Measurements from ENCODE around the gene CNKSR3. TPM values are rescaled to one million over a fixed set of nuclear protein-coding genes. Genes with fewer than 3 reads are reported as not detected.

The CNKSR3 gene
- total RNA-seq, 1 donor from 2014 or later = not detected

DNA sequence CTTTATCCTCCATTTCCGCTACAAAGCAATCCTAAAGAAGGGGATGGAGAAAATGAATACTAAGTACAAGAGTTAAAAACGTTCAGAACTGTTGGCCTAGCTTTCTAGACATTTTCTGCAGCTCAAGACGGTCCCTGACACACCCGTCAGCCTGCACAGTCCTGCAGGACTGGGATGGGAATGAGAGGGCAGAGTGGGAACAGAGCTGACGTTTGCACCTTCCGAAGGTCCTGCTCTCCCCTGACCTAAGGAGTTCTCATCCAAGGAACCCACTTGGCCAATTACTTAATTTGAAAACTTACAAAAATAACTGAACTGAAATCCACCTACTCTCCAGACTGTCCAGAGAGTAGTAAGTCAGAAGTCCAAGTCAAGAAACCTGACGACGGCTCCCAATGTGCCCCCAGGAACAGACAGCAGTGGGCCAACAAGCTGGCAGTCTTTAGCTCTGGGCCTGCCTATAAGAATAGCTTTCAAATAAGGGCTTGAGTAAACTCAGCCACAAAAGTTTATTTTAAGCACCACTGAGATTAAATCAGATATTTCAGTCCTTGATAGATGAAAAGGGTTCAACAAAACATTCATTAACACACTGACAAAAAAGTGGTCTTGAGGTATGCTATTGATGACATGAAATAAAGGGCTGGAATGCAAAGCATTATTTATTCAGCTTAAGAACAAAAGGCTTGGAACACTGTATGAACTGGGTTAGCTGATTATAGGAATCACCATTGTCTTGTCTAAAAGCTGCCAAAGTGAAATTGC is 76.8 kb downstream of the CNKSR3 start:
- Mint-ChIP-seq H3K9me3 (no peaks in the 10 kb centered on the region), H3K27ac (no peak overlapping the region), H3K36me3 (ENCODE audit: low read depth) (no peaks in the 10 kb centered on the region), H3K27me3 (peaks cover 3% of the 10 kb centered on the region), H3K4me3 (no peak overlapping the region), H3K4me1 (no peaks in the 10 kb centered on the region)
- no peak for DNase-seq
- intact Hi-C loops (cut with micrococcal nuclease) = no loop called here

- DNase-seq = no peak
- Mint-ChIP-seq H3K27ac (no peak overlapping the region), H3K4me3 (no peak overlapping the region), H3K4me1 (no peaks in the 10 kb centered on the region), H3K36me3 (ENCODE audit: low read depth) (no peaks in the 10 kb centered on the region), H3K27me3 (peaks cover 3% of the 10 kb centered on the region), H3K9me3 (no peaks in the 10 kb centered on the region)
- intact Hi-C loops (cut with micrococcal nuclease) = no loop called here
These were observed 77.7 kb downstream of the CNKSR3 start for GRCh38 chr6:154432533-154433476.

GRCh38 chr6:154430481-154430919 is 80.0 kb downstream of the CNKSR3 start:
- intact Hi-C loops (cut with micrococcal nuclease) = no loop called here
- no peak overlapping the region for H3K27ac Mint-ChIP-seq
- H3K4me1 Mint-ChIP-seq = no peaks in the 10 kb centered on the region

DNA sequence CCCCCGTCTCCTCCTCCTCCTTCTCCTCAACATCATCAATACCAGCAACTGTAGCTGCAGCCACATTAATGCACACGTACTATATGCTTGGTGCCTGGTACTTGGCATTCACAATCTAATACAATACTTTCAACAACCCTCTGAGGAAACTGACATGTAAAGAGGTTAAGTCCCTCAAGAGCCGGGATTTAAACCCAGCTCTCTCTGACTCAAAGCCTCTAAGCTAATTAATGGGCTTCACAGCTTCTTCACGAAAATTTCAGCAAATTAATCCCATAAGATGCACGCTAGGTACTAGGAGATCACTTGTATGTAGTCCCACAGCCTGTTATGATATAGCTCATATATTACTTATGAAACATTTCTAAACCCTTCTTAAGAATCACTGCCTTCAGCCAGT is 80.8 kb downstream of the CNKSR3 start:
- no peak for DNase-seq
- Mint-ChIP-seq H3K27ac (no peak overlapping the region), H3K4me3 (no peak overlapping the region), H3K36me3 (ENCODE audit: low read depth) (no peaks in the 10 kb centered on the region), H3K27me3 (peaks cover 3% of the 10 kb centered on the region), H3K4me1 (no peaks in the 10 kb centered on the region), H3K9me3 (no peaks in the 10 kb centered on the region)
- intact Hi-C loops (cut with micrococcal nuclease) = no loop called here

More at GRCh38 chr6:154430481-154430919, 80.0 kb downstream of the CNKSR3 start:
- Mint-ChIP-seq H3K27me3 (peaks cover 3% of the 10 kb centered on the region), H3K4me3 (no peak overlapping the region), H3K36me3 (ENCODE audit: low read depth) (no peaks in the 10 kb centered on the region), H3K9me3 (no peaks in the 10 kb centered on the region)
- no peak for DNase-seq

- H3K9me3 Mint-ChIP-seq = no peaks in the 10 kb centered on the region
- peaks cover 3% of the 10 kb centered on the region for H3K27me3 Mint-ChIP-seq
- no peak for DNase-seq
- no peaks in the 10 kb centered on the region for H3K36me3 Mint-ChIP-seq (ENCODE audit: low read depth)
- H3K4me3 Mint-ChIP-seq = no peak overlapping the region
- H3K27ac Mint-ChIP-seq = no peak overlapping the region
- no peaks in the 10 kb centered on the region for H3K4me1 Mint-ChIP-seq
- intact Hi-C loops (cut with micrococcal nuclease) = no loop called here
These were observed 81.6 kb downstream of the CNKSR3 start for GRCh38 chr6:154428897-154429296.

- intact Hi-C loops (cut with micrococcal nuclease) = no loop called here
- no peaks in the 10 kb centered on the region for H3K36me3 Mint-ChIP-seq (ENCODE audit: low read depth)
- H3K9me3 Mint-ChIP-seq = no peaks in the 10 kb centered on the region
- DNase-seq = no peak
- no peak overlapping the region for H3K4me3 Mint-ChIP-seq
- no peaks in the 10 kb centered on the region for H3K4me1 Mint-ChIP-seq
- H3K27me3 Mint-ChIP-seq = peaks cover 3% of the 10 kb centered on the region
- no peak overlapping the region for H3K27ac Mint-ChIP-seq
These were observed 83.0 kb downstream of the CNKSR3 start for GRCh38 chr6:154427446-154427845.

DNA sequence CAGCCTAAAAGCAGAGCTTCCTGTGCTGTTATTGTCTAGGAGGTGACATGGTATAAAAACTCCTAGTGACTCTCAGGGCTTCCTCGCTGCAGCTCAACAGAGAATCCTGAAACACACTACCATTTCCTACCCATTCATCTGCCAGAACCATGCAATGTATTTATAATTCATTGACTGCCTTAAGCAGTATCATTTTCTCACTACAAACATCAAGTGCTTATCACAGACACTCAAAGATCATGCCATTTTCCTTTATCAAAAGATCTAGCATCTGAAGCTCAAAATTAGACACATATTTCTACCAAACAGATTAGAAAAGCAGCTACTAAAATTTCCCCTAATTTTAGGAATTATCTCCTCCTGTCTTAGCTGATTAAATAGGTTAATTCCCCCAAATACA is 83.5 kb downstream of the CNKSR3 start:
- no peaks in the 10 kb centered on the region for H3K4me1 Mint-ChIP-seq
- no peaks in the 10 kb centered on the region for H3K36me3 Mint-ChIP-seq (ENCODE audit: low read depth)
- no peak overlapping the region for H3K27ac Mint-ChIP-seq
- peaks cover 3% of the 10 kb centered on the region for H3K27me3 Mint-ChIP-seq
- no peak overlapping the region for H3K4me3 Mint-ChIP-seq
- intact Hi-C loops (cut with micrococcal nuclease) = no loop called here
- DNase-seq = no peak
- no peaks in the 10 kb centered on the region for H3K9me3 Mint-ChIP-seq

GRCh38 chr6:154425034-154425433 is 85.5 kb downstream of the CNKSR3 start:
- Mint-ChIP-seq H3K27me3 (peaks cover 3% of the 10 kb centered on the region), H3K9me3 (no peaks in the 10 kb centered on the region), H3K36me3 (ENCODE audit: low read depth) (no peaks in the 10 kb centered on the region), H3K27ac (no peak overlapping the region), H3K4me3 (no peak overlapping the region), H3K4me1 (no peaks in the 10 kb centered on the region)
- intact Hi-C loops (cut with micrococcal nuclease) = no loop called here
- DNase-seq = no peak

DNA sequence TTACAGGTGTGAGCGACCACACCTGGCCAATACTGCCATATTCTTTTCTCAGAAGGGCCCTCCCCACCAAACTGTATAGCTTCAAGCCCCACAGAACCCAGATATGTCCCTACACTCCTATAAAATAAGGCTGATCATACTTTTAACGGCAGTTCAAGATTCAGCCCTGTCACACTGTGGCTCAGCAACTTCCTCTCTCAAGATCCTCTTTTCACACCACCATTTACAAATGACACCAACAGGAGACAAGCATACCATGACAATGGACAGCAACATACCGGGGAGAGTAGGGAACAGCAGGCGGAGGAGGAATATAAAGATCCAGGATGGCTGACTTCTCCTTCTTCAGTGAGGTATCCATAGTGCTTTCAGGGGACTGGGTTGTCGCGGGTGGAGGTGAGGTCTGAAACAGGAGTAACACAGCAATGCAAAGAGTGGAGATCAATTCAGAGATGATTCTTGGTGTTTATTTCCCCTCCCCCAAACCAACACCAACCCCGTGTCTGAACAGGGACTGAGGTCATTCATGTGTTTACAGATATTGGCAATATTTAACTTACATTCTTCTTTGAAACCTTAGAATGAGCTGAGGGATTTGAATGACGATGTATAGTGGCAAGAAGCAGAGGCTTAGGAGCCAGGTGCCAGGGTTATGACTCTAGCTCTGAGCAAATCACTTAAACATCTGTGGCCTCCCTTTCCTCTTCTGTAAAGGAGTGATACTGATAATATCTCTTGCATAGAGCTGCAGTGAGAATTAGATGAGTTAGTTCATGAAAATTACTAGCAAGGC is 96.3 kb downstream of the CNKSR3 start:
- H3K4me1 Mint-ChIP-seq = peaks cover 1% of the 10 kb centered on the region

GRCh38 chr6:154412106-154412820 is 98.2 kb downstream of the CNKSR3 start:
- Mint-ChIP-seq H3K36me3 (ENCODE audit: low read depth) (no peaks in the 10 kb centered on the region), H3K27me3 (peaks cover 2% of the 10 kb centered on the region), H3K4me3 (no peak overlapping the region), H3K27ac (no peak overlapping the region), H3K4me1 (peaks cover 1% of the 10 kb centered on the region), H3K9me3 (no peaks in the 10 kb centered on the region)
- no peak for DNase-seq
- intact Hi-C loops (cut with micrococcal nuclease) = no loop called here

More for the DNA sequence above, 96.3 kb downstream of the CNKSR3 start:
- H3K4me3 Mint-ChIP-seq = no peak overlapping the region
- no peak for DNase-seq
- no peaks in the 10 kb centered on the region for H3K36me3 Mint-ChIP-seq (ENCODE audit: low read depth)
- peaks cover 2% of the 10 kb centered on the region for H3K27me3 Mint-ChIP-seq
- H3K9me3 Mint-ChIP-seq = no peaks in the 10 kb centered on the region
- no peak overlapping the region for H3K27ac Mint-ChIP-seq
- intact Hi-C loops (cut with micrococcal nuclease) = no loop called here

- Mint-ChIP-seq H3K36me3 (ENCODE audit: low read depth) (no peaks in the 10 kb centered on the region), H3K27ac (no peak overlapping the region), H3K4me1 (peaks cover 1% of the 10 kb centered on the region), H3K9me3 (no peaks in the 10 kb centered on the region), H3K27me3 (peaks cover 4% of the 10 kb centered on the region), H3K4me3 (no peak overlapping the region)
- DNase-seq = no peak
- intact Hi-C loops (cut with micrococcal nuclease) = loop anchor here (2.0 kb wide), 1 partner anchor 58 kb away; no protein-coding TSS in a partner anchor
These were observed 99.4 kb downstream of the CNKSR3 start for GRCh38 chr6:154411076-154411475.

- H3K4me3 Mint-ChIP-seq = no peak overlapping the region
- no peaks in the 10 kb centered on the region for H3K9me3 Mint-ChIP-seq
- DNase-seq = no peak
- H3K27me3 Mint-ChIP-seq = peaks cover 4% of the 10 kb centered on the region
- H3K4me1 Mint-ChIP-seq = peaks cover 1% of the 10 kb centered on the region
- H3K27ac Mint-ChIP-seq = no peak overlapping the region
- intact Hi-C loops (cut with micrococcal nuclease) = loop anchor here (2.0 kb wide), 1 partner anchor 58 kb away; no protein-coding TSS in a partner anchor
- H3K36me3 Mint-ChIP-seq (ENCODE audit: low read depth) = no peaks in the 10 kb centered on the region
These were observed 99.8 kb downstream of the CNKSR3 start for GRCh38 chr6:154410619-154411072.
